ENCODE measurements around the gene CSNK1G1. TPM values are rescaled to one million over a fixed set of nuclear protein-coding genes. Genes with fewer than 3 reads are reported as not detected.

CSNK1G1 gene
- total and polyA plus RNA-seq, 2 of the 8 experiments (the other 6 are each of a cell fraction or from before 2014, with no cell fraction given), result 6.0 to 12.9 TPM

DNA sequence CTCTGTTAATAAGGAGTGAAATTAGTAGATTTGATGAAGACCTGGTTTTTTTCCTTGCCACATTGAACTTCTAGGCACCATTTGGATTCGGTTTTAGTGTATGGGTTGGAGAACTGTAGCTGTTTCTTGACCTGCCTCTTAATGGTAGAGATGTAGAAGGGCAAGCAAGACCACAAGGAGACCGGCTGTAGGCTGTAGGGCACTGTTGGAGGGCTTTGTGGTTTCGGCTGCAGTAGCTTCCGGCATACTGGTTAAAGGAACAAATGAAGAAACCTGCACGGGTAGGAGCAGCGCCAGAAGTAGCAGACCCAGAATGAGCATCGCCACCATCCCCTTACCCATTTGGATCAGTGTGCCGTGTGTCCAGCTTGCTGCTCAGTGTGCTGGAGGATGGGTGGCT, 17.4 kb upstream of the CSNK1G1 start (continued):
- no peak for TF ChIP-seq CHD7 (IDR thresholded peaks at IDR 0.05; ENCODE audit: insufficient replicate concordance, low read length)
- TF ChIP-seq TCF12 (IDR thresholded peaks at IDR 0.05; ENCODE audit: low read depth, low read length), result no peak
- no peak for TF ChIP-seq TBP (IDR thresholded peaks at IDR 0.05; ENCODE audit: low read depth, low read length)
- TF ChIP-seq GTF2F1 (IDR thresholded peaks at IDR 0.05; ENCODE audit: borderline replicate concordance, low read depth, low read length), result no peak
- no peak for TF ChIP-seq PHF8 (conservative IDR thresholded peaks at IDR 0.05; ENCODE audit: low read depth, low read length)
- TF ChIP-seq RXRA (IDR thresholded peaks at IDR 0.05; ENCODE audit: insufficient read depth, low read depth, low read length), result no peak
- TF ChIP-seq, protein P1, sequence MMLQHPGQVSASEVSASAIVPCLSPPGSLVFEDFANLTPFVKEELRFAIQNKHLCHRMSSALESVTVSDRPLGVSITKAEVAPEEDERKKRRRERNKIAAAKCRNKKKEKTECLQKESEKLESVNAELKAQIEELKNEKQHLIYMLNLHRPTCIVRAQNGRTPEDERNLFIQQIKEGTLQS (IDR thresholded peaks at IDR 0.05; ENCODE audit: insufficient read depth, low read depth, low read length), result no peak
